SH-SY5Y (cell line): ENCODE measurements around the gene CYP27A1.

Source experiments
- GATA2 ChIP-seq: IDR thresholded peaks from 2 replicates; pipeline ENCODE4 v1.6.1; 2011; ENCODE audit warnings: mild to moderate bottlenecking, low read depth, low read length
- GATA3 ChIP-seq: IDR thresholded peaks from 2 replicates; pipeline ENCODE4 v1.6.1; 2011; ENCODE audit warnings: low read depth, mild to moderate bottlenecking, low read length, moderate library complexity

DNA sequence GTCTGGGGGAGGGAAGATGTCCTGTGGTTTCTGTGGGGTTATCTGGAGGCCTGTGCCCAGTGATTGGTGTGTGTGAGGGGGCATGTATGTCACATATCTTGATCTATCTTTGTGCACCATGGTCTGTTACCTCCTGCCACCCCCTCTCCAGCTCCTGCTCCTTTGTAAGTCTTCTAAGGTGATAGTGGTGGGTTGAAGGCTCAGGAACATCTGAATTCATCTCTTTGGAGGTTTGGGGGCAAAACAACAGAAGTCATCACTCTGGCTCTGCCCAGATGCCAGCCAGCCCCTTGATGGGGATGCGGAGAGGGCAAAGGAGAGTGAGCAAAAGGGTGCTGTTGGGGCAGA, 74.9 kb downstream of the CYP27A1 start:
- TF ChIP-seq GATA2 (no peak), GATA3 (no peak)
